Measurements from ENCODE around the gene RASAL2. TPM values are rescaled to one million over a fixed set of nuclear protein-coding genes. Genes with fewer than 3 reads are reported as not detected.

Gene RASAL2
- total RNA-seq, 1 experiment from 2014 or later: 22.2 TPM

DNA sequence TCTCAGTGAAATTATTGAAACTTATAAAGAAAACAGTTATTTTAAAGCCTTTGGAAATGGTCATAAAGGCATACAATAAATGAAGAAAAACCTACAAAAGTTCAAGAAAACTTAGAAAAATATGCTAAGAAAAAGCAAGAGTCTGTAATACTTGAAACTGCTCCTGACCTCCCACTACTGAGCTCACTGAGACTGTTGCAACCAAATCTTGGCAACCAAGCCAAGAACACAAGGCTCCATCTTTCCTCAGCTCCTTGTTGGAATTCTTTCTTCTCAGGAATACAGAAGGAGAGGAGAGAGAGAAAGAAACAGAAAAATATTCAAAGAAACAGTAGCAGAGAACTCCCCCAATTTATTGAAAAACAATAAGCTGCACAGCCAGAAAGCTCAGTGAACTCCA, 160.5 kb downstream of the RASAL2 start:
- Mint-ChIP-seq H3K27me3 (ENCODE audit: low read depth) (no peaks in the 10 kb centered on the region), H3K27ac (peak overlapping the region; percentile 85 to 97 (median 90); a peak in 6 of 7 replicates), H3K36me3 (ENCODE audit: insufficient read depth in 1 of 3, low read depth in 3 of 3) (peaks cover 5 to 8% (median 8%) of the 10 kb centered on the region in 3 experiments), H3K4me3 (peak overlapping the region; percentile 18 to 45; a peak in 1 of 5 replicates), H3K4me1 (peaks cover 38 to 43% of the 10 kb centered on the region in 2 experiments), H3K9me3 (peaks cover 0 to 3% of the 10 kb centered on the region in 2 experiments; a peak in 3 of 5 replicates)
- Histone ChIP-seq H3K14ac (ENCODE audit: insufficient read depth, low read length) (no peak overlapping the region), H3K79me2 (ENCODE audit: insufficient read depth, low read length) (no peaks in the 10 kb centered on the region; the same call in 1 of the 2 replicates), H3K9me3 (ENCODE audit: control insufficient read depth, low read depth, low read length) (no peaks in the 10 kb centered on the region), H4K20me1 (ENCODE audit: control insufficient read depth, insufficient read depth, insufficient read length) (no peaks in the 10 kb centered on the region), H3K56ac (ENCODE audit: insufficient read length, low read depth, low read length) (no peak overlapping the region), H3K9ac (ENCODE audit: extremely low read depth, insufficient read length, low read length) (no peak overlapping the region), H3K79me1 (ENCODE audit: insufficient read depth, low read depth, low read length, poor library complexity, severe bottlenecking) (peaks cover 3% of the 10 kb centered on the region), H2BK12ac (ENCODE audit: insufficient read length, low read depth, low read length) (no peak overlapping the region), H2AFZ (ENCODE audit: low read length) (no peak overlapping the region), H2BK5ac (ENCODE audit: insufficient read length, low read length) (no peak overlapping the region), H3T11ph (ENCODE audit: low read length) (no peak overlapping the region), H3K4ac (ENCODE audit: low read depth, low read length) (no peak overlapping the region), H3K27ac (ENCODE audit: insufficient read length, low read depth, low read length) (peak overlapping the region; percentile 84), H2AK5ac (ENCODE audit: insufficient read length, low read length) (no peak overlapping the region), H4K91ac (ENCODE audit: insufficient read length, low read depth, low read length) (no peak overlapping the region), H4K5ac (ENCODE audit: insufficient read length, low read depth, low read length) (no peak overlapping the region), H3K23me2 (ENCODE audit: insufficient read length, low read depth, low read length, poor library complexity, severe bottlenecking) (no peaks in the 10 kb centered on the region), H3K23ac (ENCODE audit: insufficient read length, low read depth, low read length) (no peak overlapping the region), H3K18ac (ENCODE audit: insufficient read length, low read depth, low read length) (no peak overlapping the region), H3K27me3 (ENCODE audit: insufficient read depth, low read length) (no peaks in the 10 kb centered on the region), H2BK15ac (ENCODE audit: low read depth, low read length) (no peak overlapping the region), H3K4me2 (ENCODE audit: insufficient read depth, insufficient read length, low read length) (peak overlapping the region; percentile 30), H4K8ac (replicated peaks; ENCODE audit: insufficient read length, low read depth, low read length) (no peak overlapping the region), H2BK20ac (ENCODE audit: low read depth, low read length, poor library complexity, severe bottlenecking) (no peak overlapping the region), H3K4me1 (ENCODE audit: insufficient read depth, low read length) (peaks cover 7% of the 10 kb centered on the region; the same call in 1 of the 2 replicates), H2BK120ac (ENCODE audit: low read depth, low read length, poor library complexity, severe bottlenecking) (no peak overlapping the region)
- DNase-seq: no peak
- TF ChIP-seq, protein P1, sequence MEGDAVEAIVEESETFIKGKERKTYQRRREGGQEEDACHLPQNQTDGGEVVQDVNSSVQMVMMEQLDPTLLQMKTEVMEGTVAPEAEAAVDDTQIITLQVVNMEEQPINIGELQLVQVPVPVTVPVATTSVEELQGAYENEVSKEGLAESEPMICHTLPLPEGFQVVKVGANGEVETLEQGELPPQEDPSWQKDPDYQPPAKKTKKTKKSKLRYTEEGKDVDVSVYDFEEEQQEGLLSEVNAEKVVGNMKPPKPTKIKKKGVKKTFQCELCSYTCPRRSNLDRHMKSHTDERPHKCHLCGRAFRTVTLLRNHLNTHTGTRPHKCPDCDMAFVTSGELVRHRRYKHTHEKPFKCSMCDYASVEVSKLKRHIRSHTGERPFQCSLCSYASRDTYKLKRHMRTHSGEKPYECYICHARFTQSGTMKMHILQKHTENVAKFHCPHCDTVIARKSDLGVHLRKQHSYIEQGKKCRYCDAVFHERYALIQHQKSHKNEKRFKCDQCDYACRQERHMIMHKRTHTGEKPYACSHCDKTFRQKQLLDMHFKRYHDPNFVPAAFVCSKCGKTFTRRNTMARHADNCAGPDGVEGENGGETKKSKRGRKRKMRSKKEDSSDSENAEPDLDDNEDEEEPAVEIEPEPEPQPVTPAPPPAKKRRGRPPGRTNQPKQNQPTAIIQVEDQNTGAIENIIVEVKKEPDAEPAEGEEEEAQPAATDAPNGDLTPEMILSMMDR (conservative IDR thresholded peaks at IDR 0.05): no peak
